Tibial artery (tissue), 4 donors: ENCODE results near the gene TWF2.
A peak's percentile ranks its signal among the peaks of the same experiment; 100 is the strongest.
"Not testable (repeated sequence)": the region's sequence is repeated elsewhere in the genome, so short reads cannot be mapped to it uniquely, and the experiment has no call there.

ENCODE experiments used
- DNase-seq, 2 donors: peaks; one replicate each; pipeline ENCODE4 v3.0.0-alpha.2; 2019
- H3K27ac ChIP-seq, 2 donors: fragments of 200-600 bp; sonication (generic) in 1 of 2; 1 replicate in 1 of 2; 2 replicates in 1 of 2; pipeline ENCODE4 v1.5.1; 2018 to 2019; ENCODE audit warnings: mild to moderate bottlenecking in 1 of 2
- H3K27me3 ChIP-seq, 2 donors: fragments of 200-600 bp; sonication (generic) in 1 of 2; one replicate each; pipeline versions ENCODE4 v1.5.1 to v1.6.0; 2016 to 2019
- H3K36me3 ChIP-seq, 3 donors: fragments of 200-600 bp; sonication (generic) in 2 of 3; one replicate each; pipeline ENCODE4 v1.5.1; 2016 to 2019; ENCODE audit warnings: mild to moderate bottlenecking in 2 of 3
- H3K4me1 ChIP-seq, 4 donors: fragments of 200-600 bp; sonication (generic) in 2 of 4; 1 replicate in 3 of 4; 2 replicates in 1 of 4; pipeline ENCODE4 v1.5.1; 2016 to 2019
- H3K4me3 ChIP-seq, 2 donors: fragments of 200-600 bp; sonication (generic) in 1 of 2; 1 replicate in 1 of 2; 2 replicates in 1 of 2; pipeline ENCODE4 v1.5.1; 2018 to 2019; ENCODE audit warnings: mild to moderate bottlenecking in 2 of 2
- H3K9me3 ChIP-seq, 3 donors: fragments of 200-600 bp; sonication (generic) in 1 of 3; one replicate each; pipeline ENCODE4 v1.5.1; 2016 to 2019
- intact Hi-C: fragments of 100-400 bp; cut with DNase I; formaldehyde crosslinking; loops from one replicate; pipeline ENCODE4 v1.15.0; 2023; ENCODE audit warnings: low total_unique reads
- TF ChIP-seq, protein P1 (sequence below), 2 experiments: fragments of 200-600 bp in 1 of 2; fragments of 450-650 bp in 1 of 2; IDR thresholded peaks; one replicate each; pipeline ENCODE4 v1.5.1; 2017 to 2019; ENCODE audit warnings: antibody characterized with exemption in 2 of 2, mild to moderate bottlenecking in 1 of 2, moderate library complexity in 1 of 2

The TWF2 gene

GRCh38 chr3:52238761-52239701 is at the start of gene TWF2:
TSS of gene TWF2 (minus strand) at chr3:52239158. CDS start at chr3:52239016, 142 bp downstream.
- peak; percentile 68 to 87 for DNase-seq
- Histone ChIP-seq H3K27me3 (no peaks in the 10 kb centered on the region), H3K27ac (peak within 1 kb of the TSS; percentile 80 to 94), H3K4me3 (peak within 1 kb of the TSS; percentile 82 to 94), H3K4me1 (peaks cover 0 to 52% (median 37%) of the 10 kb centered on the region in 4 donors), H3K36me3 (peaks cover 0 to 12% (median 5%) of the 10 kb centered on the region in 3 donors), H3K9me3 (no peaks in the 10 kb centered on the region)
- intact Hi-C loops, result loop anchor here (2.0 kb wide), 1 partner anchor 40 kb away; the partner anchor contains the start of gene WDR82
- TF ChIP-seq, protein P1, sequence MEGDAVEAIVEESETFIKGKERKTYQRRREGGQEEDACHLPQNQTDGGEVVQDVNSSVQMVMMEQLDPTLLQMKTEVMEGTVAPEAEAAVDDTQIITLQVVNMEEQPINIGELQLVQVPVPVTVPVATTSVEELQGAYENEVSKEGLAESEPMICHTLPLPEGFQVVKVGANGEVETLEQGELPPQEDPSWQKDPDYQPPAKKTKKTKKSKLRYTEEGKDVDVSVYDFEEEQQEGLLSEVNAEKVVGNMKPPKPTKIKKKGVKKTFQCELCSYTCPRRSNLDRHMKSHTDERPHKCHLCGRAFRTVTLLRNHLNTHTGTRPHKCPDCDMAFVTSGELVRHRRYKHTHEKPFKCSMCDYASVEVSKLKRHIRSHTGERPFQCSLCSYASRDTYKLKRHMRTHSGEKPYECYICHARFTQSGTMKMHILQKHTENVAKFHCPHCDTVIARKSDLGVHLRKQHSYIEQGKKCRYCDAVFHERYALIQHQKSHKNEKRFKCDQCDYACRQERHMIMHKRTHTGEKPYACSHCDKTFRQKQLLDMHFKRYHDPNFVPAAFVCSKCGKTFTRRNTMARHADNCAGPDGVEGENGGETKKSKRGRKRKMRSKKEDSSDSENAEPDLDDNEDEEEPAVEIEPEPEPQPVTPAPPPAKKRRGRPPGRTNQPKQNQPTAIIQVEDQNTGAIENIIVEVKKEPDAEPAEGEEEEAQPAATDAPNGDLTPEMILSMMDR (IDR thresholded peaks at IDR 0.05), result peak; percentile 30 to 45

- DNase-seq, result peak in 1 of 2 donors; percentile 63
- Histone ChIP-seq H3K27ac (peak overlapping the region in 1 of 2 donors; percentile 99), H3K4me1 (peaks cover 0 to 20% (median 11%) of the 10 kb centered on the region in 4 donors), H3K27me3 (no peaks in the 10 kb centered on the region), H3K9me3 (no peaks in the 10 kb centered on the region), H3K4me3 (peak overlapping the region; percentile 78 to 88), H3K36me3 (peaks cover 0 to 32% (median 16%) of the 10 kb centered on the region in 3 donors)
- TF ChIP-seq, protein P1 (IDR thresholded peaks at IDR 0.05), result no peak
- intact Hi-C loops, result no loop called here
Observed at GRCh38 chr3:52288674-52289073, 49.7 kb upstream of the TWF2 start.

DNA sequence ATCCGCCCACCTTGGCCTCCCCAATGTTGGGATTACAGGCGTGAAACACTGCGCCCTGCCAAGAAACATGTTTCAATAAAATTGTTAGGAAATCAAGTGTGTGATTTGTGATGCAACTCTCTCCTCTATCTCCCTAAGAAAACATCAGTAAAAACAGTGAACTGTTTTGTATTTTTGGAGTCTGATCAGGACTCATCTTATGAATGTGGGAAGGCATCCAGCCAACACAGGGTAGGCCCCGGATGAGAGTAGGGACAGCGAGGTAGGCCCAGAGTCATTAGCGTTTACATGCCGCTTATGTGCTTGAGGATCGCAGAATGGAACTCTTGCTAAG is 47.8 kb upstream of the TWF2 start:
- no peaks in the 10 kb centered on the region for H3K9me3 ChIP-seq
- H3K27ac ChIP-seq, result peak overlapping the region; percentile 99 to 100
- peak overlapping the region; percentile 78 to 88 for H3K4me3 ChIP-seq
- intact Hi-C loops, result no loop called here
- peaks cover 0 to 20% (median 11%) of the 10 kb centered on the region in 4 donors for H3K4me1 ChIP-seq
- peak; percentile 56 to 70 for DNase-seq
- H3K27me3 ChIP-seq, result no peaks in the 10 kb centered on the region
- H3K36me3 ChIP-seq, result peaks cover 0 to 12% (median 0%) of the 10 kb centered on the region in 3 donors
- TF ChIP-seq, protein P1 (IDR thresholded peaks at IDR 0.05), result no peak

DNA sequence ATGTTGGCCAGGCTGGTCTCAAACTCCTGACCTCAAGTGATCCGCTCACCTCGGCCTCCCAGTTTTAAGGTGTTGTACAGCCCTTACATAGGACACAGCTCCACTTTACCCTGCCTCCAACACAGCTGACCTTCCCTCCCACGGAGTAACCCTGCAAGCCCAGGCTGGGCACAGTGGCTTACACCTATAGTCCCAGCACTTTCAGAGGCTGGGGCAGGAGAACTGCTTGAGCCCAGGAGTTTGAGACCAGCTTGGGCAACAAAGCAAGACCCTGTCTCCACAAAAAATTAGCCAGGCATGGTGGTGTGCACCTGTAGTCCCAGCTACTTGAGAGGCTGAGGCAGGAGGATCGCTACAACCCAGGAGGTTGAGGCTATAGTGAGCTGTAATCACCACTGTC is 45.1 kb upstream of the TWF2 start:
- H3K4me1 ChIP-seq, result peaks cover 0 to 41% (median 26%) of the 10 kb centered on the region in 4 donors
- intact Hi-C loops, H3K4me3 ChIP-seq, H3K9me3 ChIP-seq, H3K27me3 ChIP-seq, DNase-seq, H3K36me3 ChIP-seq: not testable (repeated sequence)
- peak overlapping the region in 1 of 2 donors; percentile 41 for H3K27ac ChIP-seq

DNA sequence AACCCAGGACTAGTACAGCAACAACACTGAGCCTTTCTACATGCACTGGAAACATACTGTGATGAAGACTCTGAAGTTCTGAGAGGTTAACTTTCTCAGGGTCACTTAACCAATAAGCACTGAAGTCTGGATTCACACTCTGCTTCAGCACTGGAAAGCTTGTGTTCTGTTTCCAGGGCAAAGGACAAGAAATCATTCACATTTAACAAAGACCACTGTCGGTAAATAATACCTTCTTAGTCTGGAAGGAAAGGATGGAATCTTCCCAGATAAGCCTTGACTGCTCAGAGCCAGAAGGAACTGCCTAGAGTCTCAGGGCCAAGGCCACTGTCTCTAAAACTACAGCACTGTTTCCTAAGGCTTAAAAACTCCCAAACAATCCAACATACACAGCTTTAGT is 44.3 kb upstream of the TWF2 start:
- peaks cover 0 to 38% (median 23%) of the 10 kb centered on the region in 4 donors for H3K4me1 ChIP-seq
- no peaks in the 10 kb centered on the region for H3K27me3 ChIP-seq
- H3K27ac ChIP-seq, result peak overlapping the region; percentile 14 to 41
- H3K4me3 ChIP-seq, result no peak overlapping the region
- no peaks in the 10 kb centered on the region for H3K9me3 ChIP-seq
- no peak for DNase-seq
- TF ChIP-seq, protein P1 (IDR thresholded peaks at IDR 0.05), result no peak
- intact Hi-C loops, result no loop called here
- H3K36me3 ChIP-seq, result no peaks in the 10 kb centered on the region
